Lower leg skin (tissue), 3 donors: ENCODE measurements around the gene MIPOL1.

Experiments used
- POLR2A ChIP-seq, 2 donors: fragments of 450-650 bp; IDR thresholded peaks; one replicate each; pipeline ENCODE4 v1.6.1; 2016 to 2017; ENCODE audit warnings: antibody characterized with exemption in 2 of 2, mild to moderate bottlenecking in 1 of 2, moderate library complexity in 1 of 2
- TF ChIP-seq, protein P1 (sequence below), 3 donors: fragments of 450-650 bp; IDR thresholded peaks; one replicate each; pipeline ENCODE4 v1.5.1; 2016; ENCODE audit warnings: antibody characterized with exemption in 3 of 3, mild to moderate bottlenecking in 3 of 3, moderate library complexity in 2 of 3

DNA sequence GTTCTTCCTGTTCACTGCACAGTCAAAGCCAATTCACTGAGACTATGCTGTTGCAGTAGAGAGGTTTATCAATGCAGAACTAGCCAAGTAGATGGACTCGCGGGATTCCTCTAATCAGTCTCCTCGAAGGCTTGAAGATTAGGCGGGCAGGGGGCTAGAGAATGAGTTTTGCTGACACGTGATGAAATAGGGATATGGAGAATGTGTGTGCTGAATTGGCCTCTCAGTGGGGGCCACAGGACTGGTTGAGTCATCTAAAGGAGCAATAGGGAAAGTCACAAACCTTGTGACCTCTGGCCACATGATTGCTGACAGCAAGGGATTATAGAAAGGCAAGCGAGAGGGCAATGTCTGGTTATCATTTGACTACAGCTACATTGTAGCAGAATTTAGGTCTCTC is 12.7 kb downstream of the MIPOL1 start:
- TF ChIP-seq, protein P1, sequence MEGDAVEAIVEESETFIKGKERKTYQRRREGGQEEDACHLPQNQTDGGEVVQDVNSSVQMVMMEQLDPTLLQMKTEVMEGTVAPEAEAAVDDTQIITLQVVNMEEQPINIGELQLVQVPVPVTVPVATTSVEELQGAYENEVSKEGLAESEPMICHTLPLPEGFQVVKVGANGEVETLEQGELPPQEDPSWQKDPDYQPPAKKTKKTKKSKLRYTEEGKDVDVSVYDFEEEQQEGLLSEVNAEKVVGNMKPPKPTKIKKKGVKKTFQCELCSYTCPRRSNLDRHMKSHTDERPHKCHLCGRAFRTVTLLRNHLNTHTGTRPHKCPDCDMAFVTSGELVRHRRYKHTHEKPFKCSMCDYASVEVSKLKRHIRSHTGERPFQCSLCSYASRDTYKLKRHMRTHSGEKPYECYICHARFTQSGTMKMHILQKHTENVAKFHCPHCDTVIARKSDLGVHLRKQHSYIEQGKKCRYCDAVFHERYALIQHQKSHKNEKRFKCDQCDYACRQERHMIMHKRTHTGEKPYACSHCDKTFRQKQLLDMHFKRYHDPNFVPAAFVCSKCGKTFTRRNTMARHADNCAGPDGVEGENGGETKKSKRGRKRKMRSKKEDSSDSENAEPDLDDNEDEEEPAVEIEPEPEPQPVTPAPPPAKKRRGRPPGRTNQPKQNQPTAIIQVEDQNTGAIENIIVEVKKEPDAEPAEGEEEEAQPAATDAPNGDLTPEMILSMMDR (IDR thresholded peaks at IDR 0.05), result no peak
- TF ChIP-seq POLR2A (IDR thresholded peaks at IDR 0.05), result no peak
